ENCODE data around the gene KAZN. TPM values are rescaled to one million over a fixed set of nuclear protein-coding genes. Genes with fewer than 3 reads are reported as not detected.

KAZN gene
- total RNA-seq, 2 experiments from 2014 or later = 0.22 to 0.55 TPM

DNA sequence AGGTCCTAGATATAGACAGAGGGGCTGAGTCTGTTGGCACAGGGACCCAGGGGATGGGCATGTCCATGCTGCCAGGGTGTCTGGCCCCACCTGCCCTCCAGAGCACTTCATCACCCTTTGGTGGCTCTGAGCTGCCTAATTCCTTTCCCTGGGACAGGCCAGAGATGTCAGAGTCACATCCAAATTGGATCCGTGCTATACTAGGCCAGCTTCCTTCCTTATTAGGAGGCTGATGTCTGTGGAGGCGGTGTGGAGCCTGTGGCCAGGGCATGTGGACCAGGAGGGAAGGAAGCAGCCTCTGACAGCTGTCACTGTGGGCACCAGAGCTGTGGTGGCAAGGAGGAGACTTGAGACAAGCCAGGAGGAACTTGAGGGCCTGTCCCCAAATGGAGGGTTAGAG, 477.3 kb downstream of the KAZN start:
- Histone ChIP-seq H3K36me3 (ENCODE audit: insufficient read depth, low read length) (no peaks in the 10 kb centered on the region), H3K27ac (ENCODE audit: low read depth in 1 of 2, low read length in 2 of 2) (no peak overlapping the region), H3K9me3 (ENCODE audit: control insufficient read depth in 1 of 2, insufficient read depth in 1 of 2, low read length in 2 of 2) (no peaks in the 10 kb centered on the region), H3K27me3 (ENCODE audit: control insufficient read depth in 1 of 2, insufficient read depth in 2 of 2, low read length in 2 of 2) (no peaks in the 10 kb centered on the region), H3K4me3 (ENCODE audit: low read length) (no peak overlapping the region), H3K4me1 (ENCODE audit: insufficient read depth, low read length) (no peaks in the 10 kb centered on the region)
- Mint-ChIP-seq H3K27ac (no peak overlapping the region), H3K36me3 (ENCODE audit: low read depth) (no peaks in the 10 kb centered on the region), H3K9me3 (no peaks in the 10 kb centered on the region), H3K27me3 (no peaks in the 10 kb centered on the region), H3K4me3 (no peak overlapping the region), H3K4me1 (ENCODE audit: low read depth) (no peaks in the 10 kb centered on the region)
- ChIA-PET POLR2A (no interaction called here), CTCF (no interaction called here)
- intact Hi-C loops (cut with DNase I, micrococcal nuclease) = no loop called here
- TF ChIP-seq, protein P1, sequence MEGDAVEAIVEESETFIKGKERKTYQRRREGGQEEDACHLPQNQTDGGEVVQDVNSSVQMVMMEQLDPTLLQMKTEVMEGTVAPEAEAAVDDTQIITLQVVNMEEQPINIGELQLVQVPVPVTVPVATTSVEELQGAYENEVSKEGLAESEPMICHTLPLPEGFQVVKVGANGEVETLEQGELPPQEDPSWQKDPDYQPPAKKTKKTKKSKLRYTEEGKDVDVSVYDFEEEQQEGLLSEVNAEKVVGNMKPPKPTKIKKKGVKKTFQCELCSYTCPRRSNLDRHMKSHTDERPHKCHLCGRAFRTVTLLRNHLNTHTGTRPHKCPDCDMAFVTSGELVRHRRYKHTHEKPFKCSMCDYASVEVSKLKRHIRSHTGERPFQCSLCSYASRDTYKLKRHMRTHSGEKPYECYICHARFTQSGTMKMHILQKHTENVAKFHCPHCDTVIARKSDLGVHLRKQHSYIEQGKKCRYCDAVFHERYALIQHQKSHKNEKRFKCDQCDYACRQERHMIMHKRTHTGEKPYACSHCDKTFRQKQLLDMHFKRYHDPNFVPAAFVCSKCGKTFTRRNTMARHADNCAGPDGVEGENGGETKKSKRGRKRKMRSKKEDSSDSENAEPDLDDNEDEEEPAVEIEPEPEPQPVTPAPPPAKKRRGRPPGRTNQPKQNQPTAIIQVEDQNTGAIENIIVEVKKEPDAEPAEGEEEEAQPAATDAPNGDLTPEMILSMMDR (IDR thresholded peaks at IDR 0.05) = no peak
- ATAC-seq (ENCODE audit: poor library complexity) (no peak), DNase-seq (no peak)

DNA sequence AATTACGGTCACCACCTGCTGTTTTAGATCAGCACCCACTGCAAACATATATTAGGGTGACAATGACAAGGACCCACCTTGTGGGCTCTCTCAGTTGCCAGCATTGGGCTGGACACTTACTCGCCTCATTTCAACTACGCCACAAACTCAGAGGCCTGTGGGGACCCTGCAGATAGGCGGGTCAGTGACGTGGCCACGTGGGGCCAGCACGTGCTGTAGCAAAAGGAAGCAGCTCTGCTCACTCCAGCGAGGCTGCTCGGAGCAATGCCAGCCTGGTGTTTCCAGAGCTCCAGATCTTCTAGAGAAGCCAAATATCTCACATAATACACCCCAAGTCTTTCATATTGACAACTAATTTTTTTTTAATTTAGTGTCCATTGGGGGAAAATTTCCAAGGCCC, 478.3 kb downstream of the KAZN start:
- no peak for ATAC-seq (ENCODE audit: poor library complexity)
- intact Hi-C loops (cut with DNase I, micrococcal nuclease) = no loop called here
- Mint-ChIP-seq H3K9me3 (no peaks in the 10 kb centered on the region), H3K27ac (no peak overlapping the region), H3K27me3 (no peaks in the 10 kb centered on the region), H3K4me3 (no peak overlapping the region), H3K4me1 (ENCODE audit: low read depth) (no peaks in the 10 kb centered on the region), H3K36me3 (ENCODE audit: low read depth) (no peaks in the 10 kb centered on the region)
- POLR2A ChIA-PET = no interaction called here
- H3K4me1 ChIP-seq (ENCODE audit: insufficient read depth, low read length) = no peaks in the 10 kb centered on the region
- TF ChIP-seq, protein P1 (IDR thresholded peaks at IDR 0.05) = no peak
- CTCF ChIA-PET = no interaction called here
- no peak overlapping the region for H3K4me3 ChIP-seq (ENCODE audit: low read length)
- H3K36me3 ChIP-seq (ENCODE audit: insufficient read depth, low read length) = no peaks in the 10 kb centered on the region
- H3K9me3 ChIP-seq (ENCODE audit: control insufficient read depth in 1 of 2, insufficient read depth in 1 of 2, low read length in 2 of 2) = no peaks in the 10 kb centered on the region
- no peaks in the 10 kb centered on the region for H3K27me3 ChIP-seq (ENCODE audit: control insufficient read depth in 1 of 2, insufficient read depth in 2 of 2, low read length in 2 of 2)
- no peak overlapping the region for H3K27ac ChIP-seq (ENCODE audit: low read depth in 1 of 2, low read length in 2 of 2)
- no peak for DNase-seq

DNA sequence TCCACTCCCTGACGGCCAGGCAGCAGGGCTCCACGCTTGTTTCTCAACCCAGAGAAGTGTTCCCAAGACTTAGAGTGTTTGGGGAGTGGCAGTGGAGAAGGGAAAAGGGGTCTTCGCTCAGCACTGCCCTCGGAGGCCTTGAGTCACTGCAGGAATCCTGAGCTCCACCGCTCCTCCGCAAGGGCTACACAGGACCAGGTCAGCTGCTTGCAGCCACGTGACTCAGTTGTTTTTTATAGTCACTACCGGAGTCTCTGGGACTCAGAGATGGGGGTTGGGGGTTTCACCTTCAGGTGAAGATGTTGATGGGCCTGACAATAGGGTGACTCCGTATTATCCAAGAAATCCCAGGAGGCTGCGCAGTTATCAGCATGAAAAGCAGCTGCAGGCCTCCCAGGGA, 478.9 kb downstream of the KAZN start:
- Mint-ChIP-seq H3K9me3 (no peaks in the 10 kb centered on the region), H3K4me3 (no peak overlapping the region), H3K27me3 (no peaks in the 10 kb centered on the region), H3K4me1 (ENCODE audit: low read depth) (no peaks in the 10 kb centered on the region), H3K27ac (no peak overlapping the region), H3K36me3 (ENCODE audit: low read depth) (no peaks in the 10 kb centered on the region)
- no peaks in the 10 kb centered on the region for H3K27me3 ChIP-seq (ENCODE audit: control insufficient read depth in 1 of 2, insufficient read depth in 2 of 2, low read length in 2 of 2)
- no peaks in the 10 kb centered on the region for H3K4me1 ChIP-seq (ENCODE audit: insufficient read depth, low read length)
- TF ChIP-seq, protein P1 (IDR thresholded peaks at IDR 0.05) = no peak
- intact Hi-C loops (cut with DNase I, micrococcal nuclease) = no loop called here
- DNase-seq (no peak), ATAC-seq (ENCODE audit: poor library complexity) (no peak)
- H3K27ac ChIP-seq (ENCODE audit: low read depth in 1 of 2, low read length in 2 of 2) = no peak overlapping the region
- no peaks in the 10 kb centered on the region for H3K9me3 ChIP-seq (ENCODE audit: control insufficient read depth in 1 of 2, insufficient read depth in 1 of 2, low read length in 2 of 2)
- no peak overlapping the region for H3K4me3 ChIP-seq (ENCODE audit: low read length)
- POLR2A ChIA-PET = no interaction called here
- CTCF ChIA-PET = no interaction called here
- no peaks in the 10 kb centered on the region for H3K36me3 ChIP-seq (ENCODE audit: insufficient read depth, low read length)

Measured in CD4-positive, alpha-beta T cell (primary cell).